ENCODE results near the gene PWWP2A.

- TF ChIP-seq SIN3A (IDR thresholded peaks at IDR 0.05; ENCODE audit: borderline replicate concordance, insufficient read depth, low read depth, low read length): no peak
- no peak for TF ChIP-seq TCF7L2 (IDR thresholded peaks at IDR 0.05; ENCODE audit: low read depth, low read length)
- no peak for TF ChIP-seq CTCF (IDR thresholded peaks at IDR 0.05)
- TF ChIP-seq, protein P1, sequence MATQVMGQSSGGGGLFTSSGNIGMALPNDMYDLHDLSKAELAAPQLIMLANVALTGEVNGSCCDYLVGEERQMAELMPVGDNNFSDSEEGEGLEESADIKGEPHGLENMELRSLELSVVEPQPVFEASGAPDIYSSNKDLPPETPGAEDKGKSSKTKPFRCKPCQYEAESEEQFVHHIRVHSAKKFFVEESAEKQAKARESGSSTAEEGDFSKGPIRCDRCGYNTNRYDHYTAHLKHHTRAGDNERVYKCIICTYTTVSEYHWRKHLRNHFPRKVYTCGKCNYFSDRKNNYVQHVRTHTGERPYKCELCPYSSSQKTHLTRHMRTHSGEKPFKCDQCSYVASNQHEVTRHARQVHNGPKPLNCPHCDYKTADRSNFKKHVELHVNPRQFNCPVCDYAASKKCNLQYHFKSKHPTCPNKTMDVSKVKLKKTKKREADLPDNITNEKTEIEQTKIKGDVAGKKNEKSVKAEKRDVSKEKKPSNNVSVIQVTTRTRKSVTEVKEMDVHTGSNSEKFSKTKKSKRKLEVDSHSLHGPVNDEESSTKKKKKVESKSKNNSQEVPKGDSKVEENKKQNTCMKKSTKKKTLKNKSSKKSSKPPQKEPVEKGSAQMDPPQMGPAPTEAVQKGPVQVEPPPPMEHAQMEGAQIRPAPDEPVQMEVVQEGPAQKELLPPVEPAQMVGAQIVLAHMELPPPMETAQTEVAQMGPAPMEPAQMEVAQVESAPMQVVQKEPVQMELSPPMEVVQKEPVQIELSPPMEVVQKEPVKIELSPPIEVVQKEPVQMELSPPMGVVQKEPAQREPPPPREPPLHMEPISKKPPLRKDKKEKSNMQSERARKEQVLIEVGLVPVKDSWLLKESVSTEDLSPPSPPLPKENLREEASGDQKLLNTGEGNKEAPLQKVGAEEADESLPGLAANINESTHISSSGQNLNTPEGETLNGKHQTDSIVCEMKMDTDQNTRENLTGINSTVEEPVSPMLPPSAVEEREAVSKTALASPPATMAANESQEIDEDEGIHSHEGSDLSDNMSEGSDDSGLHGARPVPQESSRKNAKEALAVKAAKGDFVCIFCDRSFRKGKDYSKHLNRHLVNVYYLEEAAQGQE (IDR thresholded peaks at IDR 0.05; ENCODE audit: insufficient read depth in 1 of 2, low read depth in 2 of 2, low read length in 1 of 2): no peak
- TF ChIP-seq POLR2AphosphoS5 (IDR thresholded peaks at IDR 0.05; ENCODE audit: low read depth, low read length): no peak
Observed at GRCh38 chr5:160155017-160155750, 35.9 kb upstream of the PWWP2A start.
